ENCODE measurements around the gene SMC1A.

Gene SMC1A

DNA sequence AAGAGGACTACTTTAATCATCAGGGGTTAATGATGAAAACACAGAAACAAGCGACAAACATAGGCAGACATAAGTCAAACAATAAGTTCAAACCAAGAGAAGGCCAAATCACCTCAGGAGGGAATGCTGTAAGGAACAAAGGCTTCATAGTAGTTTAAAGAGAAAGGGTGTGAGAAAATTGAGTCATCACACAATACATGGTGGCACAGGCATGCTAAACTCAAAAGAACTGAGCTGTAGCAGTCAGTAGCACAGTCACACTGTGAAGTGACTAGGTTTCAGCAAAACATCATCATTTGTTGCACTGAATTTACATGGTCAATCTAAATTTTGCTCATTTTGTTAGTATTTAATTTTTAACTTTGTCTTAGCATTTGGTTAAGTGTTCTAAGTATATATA, 24.2 kb downstream of the SMC1A start:
- no peaks in the 10 kb centered on the region for H3K9me3 ChIP-seq (ENCODE audit: control insufficient read depth, insufficient read depth, low read depth, low read length)
- H3K4me1 ChIP-seq (ENCODE audit: control insufficient read depth, insufficient read depth, low read length): no peaks in the 10 kb centered on the region
- ChIA-PET CTCF (no interaction called here), POLR2A (interaction anchor here (0.7 to 0.9 kb wide), 2 partner anchors 24 to 79 kb away, joined by 4 read pairs; partner anchors contain the start of genes RIBC1 and SMC1A)
- no peak overlapping the region for H3K4me3 ChIP-seq (ENCODE audit: low read depth, low read length)
- H3K36me3 ChIP-seq (ENCODE audit: control insufficient read depth in 2 of 2, insufficient read depth in 1 of 2, low read length in 2 of 2): peaks cover 95 to 100% of the 10 kb centered on the region in 2 experiments
- H3K27ac ChIP-seq (ENCODE audit: extremely low read depth, low read depth, low read length): no peak overlapping the region
- TF ChIP-seq, protein P1, sequence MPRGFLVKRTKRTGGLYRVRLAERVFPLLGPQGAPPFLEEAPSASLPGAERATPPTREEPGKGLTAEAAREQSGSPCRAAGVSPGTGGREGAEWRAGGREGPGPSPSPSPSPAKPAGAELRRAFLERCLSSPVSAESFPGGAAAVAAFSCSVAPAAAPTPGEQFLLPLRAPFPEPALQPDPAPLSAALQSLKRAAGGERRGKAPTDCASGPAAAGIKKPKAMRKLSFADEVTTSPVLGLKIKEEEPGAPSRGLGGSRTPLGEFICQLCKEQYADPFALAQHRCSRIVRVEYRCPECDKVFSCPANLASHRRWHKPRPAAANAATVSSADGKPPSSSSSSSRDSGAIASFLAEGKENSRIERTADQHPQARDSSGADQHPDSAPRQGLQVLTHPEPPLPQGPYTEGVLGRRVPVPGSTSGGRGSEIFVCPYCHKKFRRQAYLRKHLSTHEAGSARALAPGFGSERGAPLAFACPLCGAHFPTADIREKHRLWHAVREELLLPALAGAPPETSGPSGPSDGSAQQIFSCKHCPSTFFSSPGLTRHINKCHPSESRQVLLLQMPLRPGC (tag by site-specific recombination; IDR thresholded peaks at IDR 0.05): no peak
- TF ChIP-seq, protein P2, sequence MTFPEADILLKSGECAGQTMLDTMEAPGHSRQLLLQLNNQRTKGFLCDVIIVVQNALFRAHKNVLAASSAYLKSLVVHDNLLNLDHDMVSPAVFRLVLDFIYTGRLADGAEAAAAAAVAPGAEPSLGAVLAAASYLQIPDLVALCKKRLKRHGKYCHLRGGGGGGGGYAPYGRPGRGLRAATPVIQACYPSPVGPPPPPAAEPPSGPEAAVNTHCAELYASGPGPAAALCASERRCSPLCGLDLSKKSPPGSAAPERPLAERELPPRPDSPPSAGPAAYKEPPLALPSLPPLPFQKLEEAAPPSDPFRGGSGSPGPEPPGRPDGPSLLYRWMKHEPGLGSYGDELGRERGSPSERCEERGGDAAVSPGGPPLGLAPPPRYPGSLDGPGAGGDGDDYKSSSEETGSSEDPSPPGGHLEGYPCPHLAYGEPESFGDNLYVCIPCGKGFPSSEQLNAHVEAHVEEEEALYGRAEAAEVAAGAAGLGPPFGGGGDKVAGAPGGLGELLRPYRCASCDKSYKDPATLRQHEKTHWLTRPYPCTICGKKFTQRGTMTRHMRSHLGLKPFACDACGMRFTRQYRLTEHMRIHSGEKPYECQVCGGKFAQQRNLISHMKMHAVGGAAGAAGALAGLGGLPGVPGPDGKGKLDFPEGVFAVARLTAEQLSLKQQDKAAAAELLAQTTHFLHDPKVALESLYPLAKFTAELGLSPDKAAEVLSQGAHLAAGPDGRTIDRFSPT (tag by site-specific recombination; IDR thresholded peaks at IDR 0.05): no peak
- TF ChIP-seq ZNF121 (tag by site-specific recombination; IDR thresholded peaks at IDR 0.05) (no peak), SCRT1 (tag by site-specific recombination; IDR thresholded peaks at IDR 0.05; ENCODE audit: borderline replicate concordance) (no peak), ZNF654 (tag by site-specific recombination; IDR thresholded peaks at IDR 0.05; ENCODE audit: low read depth) (no peak)

DNA sequence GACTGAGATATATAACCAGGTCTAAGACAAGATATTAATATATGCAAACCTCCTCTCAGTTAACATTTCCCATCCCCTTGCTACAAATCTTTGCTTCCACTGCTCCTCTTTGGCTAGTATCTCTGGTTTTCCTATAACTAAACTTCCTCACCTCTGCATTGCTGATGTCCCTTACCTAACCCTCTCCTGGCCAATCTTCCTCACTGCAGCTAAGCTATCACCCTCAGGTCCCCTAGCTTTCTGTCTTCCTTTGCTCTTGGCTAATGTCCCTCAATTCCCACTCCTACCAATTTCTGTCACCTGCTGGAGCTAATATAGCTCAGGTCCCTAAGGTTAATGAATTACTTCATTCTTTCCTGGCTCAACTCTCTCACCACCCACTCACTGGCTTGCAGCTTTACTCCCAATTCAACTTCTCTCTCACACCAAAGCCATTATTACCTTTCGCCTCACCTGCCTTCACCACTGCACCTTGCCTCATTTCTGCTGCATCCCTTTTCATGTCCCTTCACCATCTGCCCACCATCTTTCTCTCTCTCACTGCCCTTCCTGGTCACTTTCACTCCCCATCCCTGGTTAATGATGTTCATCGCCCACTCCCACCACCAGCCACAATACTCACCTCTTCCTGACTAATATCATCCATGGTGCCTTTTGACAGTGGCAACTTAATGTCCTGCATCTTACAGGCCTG, 26.7 kb downstream of the SMC1A start:
- Histone ChIP-seq H3K27ac (ENCODE audit: extremely low read depth, low read depth, low read length) (no peak overlapping the region; the same call in 1 of the 2 replicates), H3K9me3 (ENCODE audit: control insufficient read depth, insufficient read depth, low read depth, low read length) (no peaks in the 10 kb centered on the region), H3K4me1 (ENCODE audit: control insufficient read depth, insufficient read depth, low read length) (no peaks in the 10 kb centered on the region), H3K4me3 (ENCODE audit: low read depth, low read length) (no peak overlapping the region), H3K36me3 (ENCODE audit: control insufficient read depth in 2 of 2, insufficient read depth in 1 of 2, low read length in 2 of 2) (peaks cover 90 to 100% of the 10 kb centered on the region in 2 experiments)
- ChIA-PET CTCF (interaction anchor here (0.6 to 3.2 kb wide), 3 partner anchors 41 to 111 kb away, joined by 3 to 19 read pairs (median 5); no protein-coding TSS in a partner anchor), POLR2A (interaction anchor here (4.0 kb wide), 1 partner anchor 27 kb away, joined by 19 read pairs; the partner anchor contains the start of genes RIBC1 and SMC1A)
- TF ChIP-seq PRDM1 (tag by site-specific recombination; IDR thresholded peaks at IDR 0.05) (peak; percentile 81), ZNF600 (tag by site-specific recombination; IDR thresholded peaks at IDR 0.05) (0 out of 2 replicates have a peak, but pooled peaks have one; percentile 17), SALL2 (tag by site-specific recombination; IDR thresholded peaks at IDR 0.05; ENCODE audit: borderline replicate concordance) (no peak), EGR2 (tag by site-specific recombination; IDR thresholded peaks at IDR 0.05; ENCODE audit: low read depth) (peak; percentile 68; the same call in 1 of the 2 replicates), ZFHX2 (tag by site-specific recombination; conservative IDR thresholded peaks at IDR 0.05) (peak; percentile 67), ZNF146 (tag by site-specific recombination; IDR thresholded peaks at IDR 0.05) (no peak), ZNF792 (tag by site-specific recombination; IDR thresholded peaks at IDR 0.05) (no peak)
- TF ChIP-seq, protein P3, sequence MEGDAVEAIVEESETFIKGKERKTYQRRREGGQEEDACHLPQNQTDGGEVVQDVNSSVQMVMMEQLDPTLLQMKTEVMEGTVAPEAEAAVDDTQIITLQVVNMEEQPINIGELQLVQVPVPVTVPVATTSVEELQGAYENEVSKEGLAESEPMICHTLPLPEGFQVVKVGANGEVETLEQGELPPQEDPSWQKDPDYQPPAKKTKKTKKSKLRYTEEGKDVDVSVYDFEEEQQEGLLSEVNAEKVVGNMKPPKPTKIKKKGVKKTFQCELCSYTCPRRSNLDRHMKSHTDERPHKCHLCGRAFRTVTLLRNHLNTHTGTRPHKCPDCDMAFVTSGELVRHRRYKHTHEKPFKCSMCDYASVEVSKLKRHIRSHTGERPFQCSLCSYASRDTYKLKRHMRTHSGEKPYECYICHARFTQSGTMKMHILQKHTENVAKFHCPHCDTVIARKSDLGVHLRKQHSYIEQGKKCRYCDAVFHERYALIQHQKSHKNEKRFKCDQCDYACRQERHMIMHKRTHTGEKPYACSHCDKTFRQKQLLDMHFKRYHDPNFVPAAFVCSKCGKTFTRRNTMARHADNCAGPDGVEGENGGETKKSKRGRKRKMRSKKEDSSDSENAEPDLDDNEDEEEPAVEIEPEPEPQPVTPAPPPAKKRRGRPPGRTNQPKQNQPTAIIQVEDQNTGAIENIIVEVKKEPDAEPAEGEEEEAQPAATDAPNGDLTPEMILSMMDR (tag by site-specific recombination; IDR thresholded peaks at IDR 0.05): 0 out of 2 replicates have a peak, but pooled peaks have one; percentile 18
- TF ChIP-seq, protein P4, sequence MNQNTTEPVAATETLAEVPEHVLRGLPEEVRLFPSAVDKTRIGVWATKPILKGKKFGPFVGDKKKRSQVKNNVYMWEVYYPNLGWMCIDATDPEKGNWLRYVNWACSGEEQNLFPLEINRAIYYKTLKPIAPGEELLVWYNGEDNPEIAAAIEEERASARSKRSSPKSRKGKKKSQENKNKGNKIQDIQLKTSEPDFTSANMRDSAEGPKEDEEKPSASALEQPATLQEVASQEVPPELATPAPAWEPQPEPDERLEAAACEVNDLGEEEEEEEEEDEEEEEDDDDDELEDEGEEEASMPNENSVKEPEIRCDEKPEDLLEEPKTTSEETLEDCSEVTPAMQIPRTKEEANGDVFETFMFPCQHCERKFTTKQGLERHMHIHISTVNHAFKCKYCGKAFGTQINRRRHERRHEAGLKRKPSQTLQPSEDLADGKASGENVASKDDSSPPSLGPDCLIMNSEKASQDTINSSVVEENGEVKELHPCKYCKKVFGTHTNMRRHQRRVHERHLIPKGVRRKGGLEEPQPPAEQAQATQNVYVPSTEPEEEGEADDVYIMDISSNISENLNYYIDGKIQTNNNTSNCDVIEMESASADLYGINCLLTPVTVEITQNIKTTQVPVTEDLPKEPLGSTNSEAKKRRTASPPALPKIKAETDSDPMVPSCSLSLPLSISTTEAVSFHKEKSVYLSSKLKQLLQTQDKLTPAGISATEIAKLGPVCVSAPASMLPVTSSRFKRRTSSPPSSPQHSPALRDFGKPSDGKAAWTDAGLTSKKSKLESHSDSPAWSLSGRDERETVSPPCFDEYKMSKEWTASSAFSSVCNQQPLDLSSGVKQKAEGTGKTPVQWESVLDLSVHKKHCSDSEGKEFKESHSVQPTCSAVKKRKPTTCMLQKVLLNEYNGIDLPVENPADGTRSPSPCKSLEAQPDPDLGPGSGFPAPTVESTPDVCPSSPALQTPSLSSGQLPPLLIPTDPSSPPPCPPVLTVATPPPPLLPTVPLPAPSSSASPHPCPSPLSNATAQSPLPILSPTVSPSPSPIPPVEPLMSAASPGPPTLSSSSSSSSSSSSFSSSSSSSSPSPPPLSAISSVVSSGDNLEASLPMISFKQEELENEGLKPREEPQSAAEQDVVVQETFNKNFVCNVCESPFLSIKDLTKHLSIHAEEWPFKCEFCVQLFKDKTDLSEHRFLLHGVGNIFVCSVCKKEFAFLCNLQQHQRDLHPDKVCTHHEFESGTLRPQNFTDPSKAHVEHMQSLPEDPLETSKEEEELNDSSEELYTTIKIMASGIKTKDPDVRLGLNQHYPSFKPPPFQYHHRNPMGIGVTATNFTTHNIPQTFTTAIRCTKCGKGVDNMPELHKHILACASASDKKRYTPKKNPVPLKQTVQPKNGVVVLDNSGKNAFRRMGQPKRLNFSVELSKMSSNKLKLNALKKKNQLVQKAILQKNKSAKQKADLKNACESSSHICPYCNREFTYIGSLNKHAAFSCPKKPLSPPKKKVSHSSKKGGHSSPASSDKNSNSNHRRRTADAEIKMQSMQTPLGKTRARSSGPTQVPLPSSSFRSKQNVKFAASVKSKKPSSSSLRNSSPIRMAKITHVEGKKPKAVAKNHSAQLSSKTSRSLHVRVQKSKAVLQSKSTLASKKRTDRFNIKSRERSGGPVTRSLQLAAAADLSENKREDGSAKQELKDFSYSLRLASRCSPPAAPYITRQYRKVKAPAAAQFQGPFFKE (tag by site-specific recombination; IDR thresholded peaks at IDR 0.05; ENCODE audit: borderline replicate concordance): no peak
